HEK293 (cell line): ENCODE data around the gene TMEM123.

ENCODE experiments used
- CTCF ChIA-PET: fragments of 350-600 bp; formaldehyde crosslinking; extraction: SDS; loops from one replicate; lab custom pipeline; 2021; ENCODE audit warnings: antibody characterized with exemption; lab: Yijun Ruan, JAX
- POLR2A ChIA-PET: fragments of 300-600 bp; formaldehyde crosslinking; extraction: SDS; loops from one replicate; lab custom pipeline; 2020; ENCODE audit warnings: antibody characterized with exemption, inconsistent platforms; lab: Yijun Ruan, JAX
- H3K27ac ChIP-seq: fragments of 200-500 bp; sonication (Bioruptor generic); 2 replicates; pipeline ENCODE4 v1.5.1; 2014; ENCODE audit warnings: low read depth, low read length, control low read depth, inconsistent platforms; ENCODE audit errors: extremely low read depth
- H3K36me3 ChIP-seq, 2 experiments: fragments of 200-500 bp in 1 of 2; sonication (Bioruptor generic) in 1 of 2; 1 replicate in 1 of 2; 2 replicates in 1 of 2; pipeline ENCODE4 v1.5.1; 2014 to 2017; ENCODE audit warnings: inconsistent platforms in 2 of 2, low read length in 2 of 2; ENCODE audit not compliant: control insufficient read depth in 2 of 2, insufficient read depth in 1 of 2
- H3K4me1 ChIP-seq: fragments of 200-500 bp; sonication (Bioruptor generic); 2 replicates; pipeline ENCODE4 v1.5.1; 2014; ENCODE audit warnings: mild to moderate bottlenecking, low read length, inconsistent platforms; ENCODE audit not compliant: control insufficient read depth, insufficient read depth
- H3K4me3 ChIP-seq: 2 replicates; pipeline ENCODE4 v1.5.1; 2011; ENCODE audit warnings: low read depth, mild to moderate bottlenecking, control low read depth, low read length, moderate library complexity
- H3K9me3 ChIP-seq: fragments of 200-500 bp; sonication (Bioruptor generic); 2 replicates; pipeline ENCODE4 v1.5.1; 2014; ENCODE audit warnings: low read depth, low read length, inconsistent platforms; ENCODE audit not compliant: control insufficient read depth, insufficient read depth
- MZF1 ChIP-seq: fragments of 450-650 bp; formaldehyde crosslinking; IDR thresholded peaks from 2 replicates; pipeline ENCODE4 v1.5.1; 2017; ENCODE audit warnings: missing biosample characterization, missing genetic modification characterization, borderline replicate concordance
- OVOL3 ChIP-seq: fragments of 450-650 bp; formaldehyde crosslinking; IDR thresholded peaks from 2 replicates; pipeline ENCODE4 v1.5.1; 2016; ENCODE audit warnings: missing biosample characterization, missing genetic modification characterization
- RBAK ChIP-seq: fragments of 450-650 bp; formaldehyde crosslinking; IDR thresholded peaks from 2 replicates; pipeline ENCODE4 v1.5.1; 2016; ENCODE audit warnings: missing biosample characterization, missing genetic modification characterization
- SCRT2 ChIP-seq: fragments of 450-650 bp; formaldehyde crosslinking; IDR thresholded peaks from 2 replicates; pipeline ENCODE4 v1.5.1; 2016; ENCODE audit warnings: missing biosample characterization, missing genetic modification characterization
- TCF7L2 ChIP-seq: IDR thresholded peaks from 2 replicates; pipeline ENCODE4 v1.6.1; 2011; ENCODE audit warnings: low read depth, mild to moderate bottlenecking, inconsistent platforms, low read length, moderate library complexity, borderline replicate concordance
- WT1 ChIP-seq: fragments of 450-650 bp; formaldehyde crosslinking; IDR thresholded peaks from 2 replicates; pipeline ENCODE4 v1.5.1; 2016; ENCODE audit warnings: missing biosample characterization, missing genetic modification characterization
- ZFP3 ChIP-seq: fragments of 450-650 bp; formaldehyde crosslinking; IDR thresholded peaks from 2 replicates; pipeline ENCODE4 v1.5.1; 2016; ENCODE audit warnings: low read depth, missing biosample characterization, missing genetic modification characterization
- ZFP69B ChIP-seq: fragments of 450-650 bp; formaldehyde crosslinking; IDR thresholded peaks from 2 replicates; pipeline ENCODE4 v1.5.1; 2016; ENCODE audit warnings: missing biosample characterization, missing genetic modification characterization
- ZNF211 ChIP-seq: fragments of 450-650 bp; formaldehyde crosslinking; IDR thresholded peaks from 2 replicates; pipeline ENCODE4 v1.5.1; 2016; ENCODE audit warnings: low read depth, missing biosample characterization, missing genetic modification characterization
- ZNF423 ChIP-seq: fragments of 450-650 bp; formaldehyde crosslinking; IDR thresholded peaks from 2 replicates; pipeline ENCODE4 v1.5.1; 2016; ENCODE audit warnings: missing biosample characterization, missing genetic modification characterization
- ZNF585B ChIP-seq: fragments of 450-650 bp; formaldehyde crosslinking; IDR thresholded peaks from 2 replicates; pipeline ENCODE4 v1.5.1; 2016; ENCODE audit warnings: missing biosample characterization, missing genetic modification characterization
- ZNF621 ChIP-seq: fragments of 450-650 bp; formaldehyde crosslinking; IDR thresholded peaks from 2 replicates; pipeline ENCODE4 v1.5.1; 2017; ENCODE audit warnings: missing biosample characterization, missing genetic modification characterization
- ZXDB ChIP-seq: fragments of 450-650 bp; formaldehyde crosslinking; IDR thresholded peaks from 2 replicates; pipeline ENCODE4 v1.5.1; 2016; ENCODE audit warnings: missing biosample characterization, missing genetic modification characterization
- TF ChIP-seq, protein P1 (sequence below): fragments of 450-650 bp; formaldehyde crosslinking; IDR thresholded peaks from 2 replicates; pipeline ENCODE4 v1.5.1; 2016; ENCODE audit warnings: missing biosample characterization, missing genetic modification characterization
- TF ChIP-seq, protein P2 (sequence below): fragments of 450-650 bp; IDR thresholded peaks from 2 replicates; pipeline ENCODE4 v1.5.1; 2018; ENCODE audit warnings: missing biosample characterization, mild to moderate bottlenecking, missing genetic modification characterization
- TF ChIP-seq, protein P3 (sequence below): fragments of 450-650 bp; formaldehyde crosslinking; IDR thresholded peaks from 2 replicates; pipeline ENCODE4 v1.5.1; 2016; ENCODE audit warnings: missing biosample characterization, missing genetic modification characterization
- TF ChIP-seq, protein P4 (sequence below): fragments of 450-650 bp; formaldehyde crosslinking; IDR thresholded peaks from 2 replicates; pipeline ENCODE4 v1.5.1; 2016; ENCODE audit warnings: missing biosample characterization, missing genetic modification characterization
- TF ChIP-seq, protein P5 (sequence below): fragments of 450-650 bp; formaldehyde crosslinking; IDR thresholded peaks from 2 replicates; pipeline ENCODE4 v1.5.1; 2016; ENCODE audit warnings: missing biosample characterization, missing genetic modification characterization
- TF ChIP-seq, protein P6 (sequence below): fragments of 450-650 bp; formaldehyde crosslinking; IDR thresholded peaks from 2 replicates; pipeline ENCODE4 v1.5.1; 2016; ENCODE audit warnings: missing biosample characterization, missing genetic modification characterization, borderline replicate concordance
- TF ChIP-seq, protein P7 (sequence below): fragments of 450-650 bp; formaldehyde crosslinking; IDR thresholded peaks from 2 replicates; pipeline ENCODE4 v1.5.1; 2016; ENCODE audit warnings: missing biosample characterization, missing genetic modification characterization

The TMEM123 gene

DNA sequence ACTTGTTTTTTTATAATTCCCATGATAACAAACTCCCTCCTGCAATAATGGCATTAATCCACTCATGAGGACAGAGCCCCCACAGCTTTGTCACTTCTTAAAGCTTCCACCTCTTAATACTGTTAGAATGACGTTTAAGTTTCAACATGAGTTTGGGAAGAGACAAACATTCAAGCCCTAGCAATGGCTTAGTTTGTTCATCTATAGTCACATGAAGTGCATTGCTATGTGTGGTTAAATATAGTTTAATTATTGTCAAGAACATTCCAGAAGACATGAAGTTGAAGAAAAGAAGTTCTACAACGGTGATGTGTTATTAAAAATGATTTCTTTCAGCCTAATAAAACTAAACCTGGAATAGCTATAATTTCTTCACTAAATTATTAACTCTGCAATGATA, 47.4 kb upstream of the TMEM123 start (continued):
- TF ChIP-seq, protein P1, sequence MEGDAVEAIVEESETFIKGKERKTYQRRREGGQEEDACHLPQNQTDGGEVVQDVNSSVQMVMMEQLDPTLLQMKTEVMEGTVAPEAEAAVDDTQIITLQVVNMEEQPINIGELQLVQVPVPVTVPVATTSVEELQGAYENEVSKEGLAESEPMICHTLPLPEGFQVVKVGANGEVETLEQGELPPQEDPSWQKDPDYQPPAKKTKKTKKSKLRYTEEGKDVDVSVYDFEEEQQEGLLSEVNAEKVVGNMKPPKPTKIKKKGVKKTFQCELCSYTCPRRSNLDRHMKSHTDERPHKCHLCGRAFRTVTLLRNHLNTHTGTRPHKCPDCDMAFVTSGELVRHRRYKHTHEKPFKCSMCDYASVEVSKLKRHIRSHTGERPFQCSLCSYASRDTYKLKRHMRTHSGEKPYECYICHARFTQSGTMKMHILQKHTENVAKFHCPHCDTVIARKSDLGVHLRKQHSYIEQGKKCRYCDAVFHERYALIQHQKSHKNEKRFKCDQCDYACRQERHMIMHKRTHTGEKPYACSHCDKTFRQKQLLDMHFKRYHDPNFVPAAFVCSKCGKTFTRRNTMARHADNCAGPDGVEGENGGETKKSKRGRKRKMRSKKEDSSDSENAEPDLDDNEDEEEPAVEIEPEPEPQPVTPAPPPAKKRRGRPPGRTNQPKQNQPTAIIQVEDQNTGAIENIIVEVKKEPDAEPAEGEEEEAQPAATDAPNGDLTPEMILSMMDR (tag by site-specific recombination), result no peak
- TF ChIP-seq SCRT2 (tag by site-specific recombination), result no peak
- no peak for TF ChIP-seq RBAK (tag by site-specific recombination)
- no peak for TF ChIP-seq ZFP69B (tag by site-specific recombination)
- no peak for TF ChIP-seq ZNF211 (tag by site-specific recombination)
- TF ChIP-seq, protein P2, sequence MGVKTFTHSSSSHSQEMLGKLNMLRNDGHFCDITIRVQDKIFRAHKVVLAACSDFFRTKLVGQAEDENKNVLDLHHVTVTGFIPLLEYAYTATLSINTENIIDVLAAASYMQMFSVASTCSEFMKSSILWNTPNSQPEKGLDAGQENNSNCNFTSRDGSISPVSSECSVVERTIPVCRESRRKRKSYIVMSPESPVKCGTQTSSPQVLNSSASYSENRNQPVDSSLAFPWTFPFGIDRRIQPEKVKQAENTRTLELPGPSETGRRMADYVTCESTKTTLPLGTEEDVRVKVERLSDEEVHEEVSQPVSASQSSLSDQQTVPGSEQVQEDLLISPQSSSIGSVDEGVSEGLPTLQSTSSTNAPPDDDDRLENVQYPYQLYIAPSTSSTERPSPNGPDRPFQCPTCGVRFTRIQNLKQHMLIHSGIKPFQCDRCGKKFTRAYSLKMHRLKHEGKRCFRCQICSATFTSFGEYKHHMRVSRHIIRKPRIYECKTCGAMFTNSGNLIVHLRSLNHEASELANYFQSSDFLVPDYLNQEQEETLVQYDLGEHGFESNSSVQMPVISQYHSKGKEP (tag by site-specific recombination), result no peak
- no peak for TF ChIP-seq ZNF585B (tag by site-specific recombination)
- TF ChIP-seq OVOL3 (tag by site-specific recombination), result no peak
- no peak for TF ChIP-seq TCF7L2
- TF ChIP-seq, all 188 proteins: peak for 0

DNA sequence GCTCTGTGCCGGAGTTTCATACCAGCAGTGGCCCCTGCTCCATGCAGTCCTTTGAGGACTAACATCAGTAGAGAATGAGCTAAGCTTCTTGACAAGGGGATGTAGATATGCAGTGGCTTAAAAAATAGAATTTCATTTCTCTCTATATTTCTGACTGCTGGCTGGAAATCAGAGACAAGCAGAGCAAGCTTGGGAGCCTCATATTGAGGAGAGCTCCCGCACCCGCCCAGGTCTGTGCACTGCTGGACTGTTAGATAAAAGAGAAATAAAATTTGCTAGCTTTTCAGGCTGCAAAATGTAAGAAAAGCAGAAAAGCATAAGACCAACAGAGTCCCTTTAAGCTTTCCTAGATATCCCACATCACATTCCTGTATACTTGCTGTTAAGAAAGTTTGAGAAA, 46.6 kb upstream of the TMEM123 start:
- no peak for TF ChIP-seq WT1 (tag by site-specific recombination)
- TF ChIP-seq, protein P3, sequence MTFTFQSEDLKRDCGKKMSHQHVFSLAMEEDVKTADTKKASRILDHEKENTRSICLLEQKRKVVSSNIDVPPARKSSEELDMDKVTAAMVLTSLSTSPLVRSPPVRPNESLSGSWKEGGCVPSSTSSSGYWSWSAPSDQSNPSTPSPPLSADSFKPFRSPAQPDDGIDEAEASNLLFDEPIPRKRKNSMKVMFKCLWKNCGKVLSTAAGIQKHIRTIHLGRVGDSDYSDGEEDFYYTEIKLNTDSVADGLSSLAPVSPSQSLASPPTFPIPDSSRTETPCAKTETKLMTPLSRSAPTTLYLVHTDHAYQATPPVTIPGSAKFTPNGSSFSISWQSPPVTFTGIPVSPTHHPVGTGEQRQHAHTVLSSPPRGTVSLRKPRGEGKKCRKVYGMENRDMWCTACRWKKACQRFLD, result no peak
- no peak for TF ChIP-seq MZF1 (tag by site-specific recombination)
- TF ChIP-seq ZNF423 (tag by site-specific recombination), result no peak
- TF ChIP-seq, protein P4, sequence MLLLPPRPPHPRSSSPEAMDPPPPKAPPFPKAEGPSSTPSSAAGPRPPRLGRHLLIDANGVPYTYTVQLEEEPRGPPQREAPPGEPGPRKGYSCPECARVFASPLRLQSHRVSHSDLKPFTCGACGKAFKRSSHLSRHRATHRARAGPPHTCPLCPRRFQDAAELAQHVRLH, result no peak
- TF ChIP-seq, protein P5, sequence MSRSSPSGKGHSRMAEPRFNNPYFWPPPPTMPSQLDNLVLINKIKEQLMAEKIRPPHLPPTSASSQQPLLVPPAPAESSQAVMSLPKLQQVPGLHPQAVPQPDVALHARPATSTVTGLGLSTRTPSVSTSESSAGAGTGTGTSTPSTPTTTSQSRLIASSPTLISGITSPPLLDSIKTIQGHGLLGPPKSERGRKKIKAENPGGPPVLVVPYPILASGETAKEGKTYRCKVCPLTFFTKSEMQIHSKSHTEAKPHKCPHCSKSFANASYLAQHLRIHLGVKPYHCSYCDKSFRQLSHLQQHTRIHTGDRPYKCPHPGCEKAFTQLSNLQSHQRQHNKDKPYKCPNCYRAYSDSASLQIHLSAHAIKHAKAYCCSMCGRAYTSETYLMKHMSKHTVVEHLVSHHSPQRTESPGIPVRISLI (tag by site-specific recombination), result no peak
- TF ChIP-seq, protein P6, sequence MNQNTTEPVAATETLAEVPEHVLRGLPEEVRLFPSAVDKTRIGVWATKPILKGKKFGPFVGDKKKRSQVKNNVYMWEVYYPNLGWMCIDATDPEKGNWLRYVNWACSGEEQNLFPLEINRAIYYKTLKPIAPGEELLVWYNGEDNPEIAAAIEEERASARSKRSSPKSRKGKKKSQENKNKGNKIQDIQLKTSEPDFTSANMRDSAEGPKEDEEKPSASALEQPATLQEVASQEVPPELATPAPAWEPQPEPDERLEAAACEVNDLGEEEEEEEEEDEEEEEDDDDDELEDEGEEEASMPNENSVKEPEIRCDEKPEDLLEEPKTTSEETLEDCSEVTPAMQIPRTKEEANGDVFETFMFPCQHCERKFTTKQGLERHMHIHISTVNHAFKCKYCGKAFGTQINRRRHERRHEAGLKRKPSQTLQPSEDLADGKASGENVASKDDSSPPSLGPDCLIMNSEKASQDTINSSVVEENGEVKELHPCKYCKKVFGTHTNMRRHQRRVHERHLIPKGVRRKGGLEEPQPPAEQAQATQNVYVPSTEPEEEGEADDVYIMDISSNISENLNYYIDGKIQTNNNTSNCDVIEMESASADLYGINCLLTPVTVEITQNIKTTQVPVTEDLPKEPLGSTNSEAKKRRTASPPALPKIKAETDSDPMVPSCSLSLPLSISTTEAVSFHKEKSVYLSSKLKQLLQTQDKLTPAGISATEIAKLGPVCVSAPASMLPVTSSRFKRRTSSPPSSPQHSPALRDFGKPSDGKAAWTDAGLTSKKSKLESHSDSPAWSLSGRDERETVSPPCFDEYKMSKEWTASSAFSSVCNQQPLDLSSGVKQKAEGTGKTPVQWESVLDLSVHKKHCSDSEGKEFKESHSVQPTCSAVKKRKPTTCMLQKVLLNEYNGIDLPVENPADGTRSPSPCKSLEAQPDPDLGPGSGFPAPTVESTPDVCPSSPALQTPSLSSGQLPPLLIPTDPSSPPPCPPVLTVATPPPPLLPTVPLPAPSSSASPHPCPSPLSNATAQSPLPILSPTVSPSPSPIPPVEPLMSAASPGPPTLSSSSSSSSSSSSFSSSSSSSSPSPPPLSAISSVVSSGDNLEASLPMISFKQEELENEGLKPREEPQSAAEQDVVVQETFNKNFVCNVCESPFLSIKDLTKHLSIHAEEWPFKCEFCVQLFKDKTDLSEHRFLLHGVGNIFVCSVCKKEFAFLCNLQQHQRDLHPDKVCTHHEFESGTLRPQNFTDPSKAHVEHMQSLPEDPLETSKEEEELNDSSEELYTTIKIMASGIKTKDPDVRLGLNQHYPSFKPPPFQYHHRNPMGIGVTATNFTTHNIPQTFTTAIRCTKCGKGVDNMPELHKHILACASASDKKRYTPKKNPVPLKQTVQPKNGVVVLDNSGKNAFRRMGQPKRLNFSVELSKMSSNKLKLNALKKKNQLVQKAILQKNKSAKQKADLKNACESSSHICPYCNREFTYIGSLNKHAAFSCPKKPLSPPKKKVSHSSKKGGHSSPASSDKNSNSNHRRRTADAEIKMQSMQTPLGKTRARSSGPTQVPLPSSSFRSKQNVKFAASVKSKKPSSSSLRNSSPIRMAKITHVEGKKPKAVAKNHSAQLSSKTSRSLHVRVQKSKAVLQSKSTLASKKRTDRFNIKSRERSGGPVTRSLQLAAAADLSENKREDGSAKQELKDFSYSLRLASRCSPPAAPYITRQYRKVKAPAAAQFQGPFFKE (tag by site-specific recombination), result no peak
- no peak for TF ChIP-seq ZNF621
- TF ChIP-seq ZFP3 (tag by site-specific recombination), result no peak
- no peak for TF ChIP-seq ZXDB
- TF ChIP-seq, protein P7, sequence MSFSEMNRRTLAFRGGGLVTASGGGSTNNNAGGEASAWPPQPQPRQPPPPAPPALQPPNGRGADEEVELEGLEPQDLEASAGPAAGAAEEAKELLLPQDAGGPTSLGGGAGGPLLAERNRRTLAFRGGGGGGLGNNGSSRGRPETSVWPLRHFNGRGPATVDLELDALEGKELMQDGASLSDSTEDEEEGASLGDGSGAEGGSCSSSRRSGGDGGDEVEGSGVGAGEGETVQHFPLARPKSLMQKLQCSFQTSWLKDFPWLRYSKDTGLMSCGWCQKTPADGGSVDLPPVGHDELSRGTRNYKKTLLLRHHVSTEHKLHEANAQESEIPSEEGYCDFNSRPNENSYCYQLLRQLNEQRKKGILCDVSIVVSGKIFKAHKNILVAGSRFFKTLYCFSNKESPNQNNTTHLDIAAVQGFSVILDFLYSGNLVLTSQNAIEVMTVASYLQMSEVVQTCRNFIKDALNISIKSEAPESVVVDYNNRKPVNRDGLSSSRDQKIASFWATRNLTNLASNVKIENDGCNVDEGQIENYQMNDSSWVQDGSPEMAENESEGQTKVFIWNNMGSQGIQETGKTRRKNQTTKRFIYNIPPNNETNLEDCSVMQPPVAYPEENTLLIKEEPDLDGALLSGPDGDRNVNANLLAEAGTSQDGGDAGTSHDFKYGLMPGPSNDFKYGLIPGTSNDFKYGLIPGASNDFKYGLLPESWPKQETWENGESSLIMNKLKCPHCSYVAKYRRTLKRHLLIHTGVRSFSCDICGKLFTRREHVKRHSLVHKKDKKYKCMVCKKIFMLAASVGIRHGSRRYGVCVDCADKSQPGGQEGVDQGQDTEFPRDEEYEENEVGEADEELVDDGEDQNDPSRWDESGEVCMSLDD, result no peak
- no peak for TF ChIP-seq RBAK (tag by site-specific recombination)
- Histone ChIP-seq H3K4me3 (no peak overlapping the region), H3K9me3 (no peaks in the 10 kb centered on the region), H3K27ac (no peak overlapping the region), H3K4me1 (no peaks in the 10 kb centered on the region), H3K36me3 (no peaks in the 10 kb centered on the region)
- CTCF ChIA-PET, result interaction anchor here (0.8 to 4.0 kb wide), 8 partner anchors 9 to 207 kb away, joined by 3 to 24 read pairs (median 5); no protein-coding TSS in a partner anchor
- POLR2A ChIA-PET, result no interaction called here
